Trophoblast cell (in vitro differentiated cells and primary cell): ENCODE results near the gene GAS2.

ENCODE experiments used
- DNase-seq, 2 donors: peaks; one replicate each; pipeline ENCODE4 v3.0.0-alpha.2; 2016
- H2AFZ ChIP-seq: 2 replicates; pipeline ENCODE4 v1.6.1; 2013; ENCODE audit warnings: low read length, moderate library complexity, mild to moderate bottlenecking; ENCODE audit not compliant: insufficient read depth, poor library complexity
- H2AK5ac ChIP-seq: 2 replicates; pipeline ENCODE4 v1.6.1; 2013; ENCODE audit warnings: mild to moderate bottlenecking, low read length
- H2BK120ac ChIP-seq: 2 replicates; pipeline ENCODE4 v1.6.1; 2013; ENCODE audit warnings: low read length, mild to moderate bottlenecking, moderate library complexity; ENCODE audit not compliant: insufficient read depth, poor library complexity
- H2BK12ac ChIP-seq: 2 replicates; pipeline ENCODE4 v1.6.1; 2013; ENCODE audit warnings: mild to moderate bottlenecking, low read length, moderate library complexity
- H2BK5ac ChIP-seq: 2 replicates; pipeline ENCODE4 v1.6.1; 2013; ENCODE audit warnings: low read length, low read depth, moderate library complexity, mild to moderate bottlenecking; ENCODE audit not compliant: poor library complexity
- H3K14ac ChIP-seq: 2 replicates; pipeline ENCODE4 v1.6.1; 2013; ENCODE audit warnings: mild to moderate bottlenecking, low read length
- H3K18ac ChIP-seq: 2 replicates; pipeline ENCODE4 v1.6.1; 2013; ENCODE audit warnings: mild to moderate bottlenecking, low read length
- H3K23ac ChIP-seq: 2 replicates; pipeline ENCODE4 v1.6.1; 2013; ENCODE audit warnings: low read length
- H3K27ac ChIP-seq: 2 replicates; pipeline ENCODE4 v1.5.1; 2013; ENCODE audit warnings: low read depth, mild to moderate bottlenecking, inconsistent platforms, low read length, moderate library complexity
- H3K27me3 ChIP-seq: 2 replicates; pipeline ENCODE4 v1.6.1; 2013; ENCODE audit warnings: inconsistent platforms, mild to moderate bottlenecking, low read length, moderate library complexity; ENCODE audit not compliant: insufficient read depth
- H3K36me3 ChIP-seq, 2 experiments: 1 replicate in 1 of 2; 2 replicates in 1 of 2; pipeline ENCODE4 v1.6.1; 2013; ENCODE audit warnings: low read length in 2 of 2, mild to moderate bottlenecking in 2 of 2, moderate library complexity in 1 of 2; ENCODE audit not compliant: insufficient read depth in 2 of 2, control insufficient read depth in 1 of 2
- H3K4ac ChIP-seq: 2 replicates; pipeline ENCODE4 v1.6.1; 2013; ENCODE audit warnings: low read depth, mild to moderate bottlenecking, low read length, moderate library complexity
- H3K4me1 ChIP-seq, 2 experiments: 1 replicate in 1 of 2; 2 replicates in 1 of 2; pipeline ENCODE4 v1.6.1; 2013; ENCODE audit warnings: low read length in 2 of 2, mild to moderate bottlenecking in 2 of 2, moderate library complexity in 1 of 2; ENCODE audit not compliant: insufficient read depth in 2 of 2, control insufficient read depth in 1 of 2
- H3K4me2 ChIP-seq: 2 replicates; pipeline ENCODE4 v1.6.1; 2013; ENCODE audit warnings: inconsistent platforms, mild to moderate bottlenecking, low read length, moderate library complexity
- H3K4me3 ChIP-seq: 2 replicates; pipeline ENCODE4 v1.5.1; 2013; ENCODE audit warnings: mild to moderate bottlenecking, low read depth, low read length, inconsistent platforms
- H3K79me1 ChIP-seq: one replicate; pipeline ENCODE4 v1.6.1; 2013; ENCODE audit warnings: low read length
- H3K79me2 ChIP-seq: 2 replicates; pipeline ENCODE4 v1.6.1; 2013; ENCODE audit warnings: low read length, mild to moderate bottlenecking; ENCODE audit not compliant: control insufficient read depth, insufficient read depth, poor library complexity
- H3K9ac ChIP-seq: 2 replicates; pipeline ENCODE4 v1.6.1; 2013; ENCODE audit warnings: mild to moderate bottlenecking, low read length
- H3K9me3 ChIP-seq: 2 replicates; pipeline ENCODE4 v1.6.1; 2013; ENCODE audit warnings: low read depth, mild to moderate bottlenecking, control low read depth, inconsistent platforms, low read length; ENCODE audit not compliant: insufficient read depth
- H4K12ac ChIP-seq: 2 replicates; pipeline ENCODE4 v1.6.1; 2013; ENCODE audit warnings: low read depth, mild to moderate bottlenecking, low read length, moderate library complexity
- H4K8ac ChIP-seq: 2 replicates; pipeline ENCODE4 v1.6.1; 2013; ENCODE audit warnings: low read depth, mild to moderate bottlenecking, low read length, moderate library complexity
- H4K91ac ChIP-seq: one replicate; pipeline ENCODE4 v1.6.1; 2013; ENCODE audit warnings: low read depth, mild to moderate bottlenecking, low read length, moderate library complexity
- WGBS: extraction: QIAGEN DNeasy Blood & Tissue Kit; methylation state at CpG from one replicate; pipeline ENCODE4 v1.1.7; 2013; ENCODE audit warnings: missing lambda C conversion rate; ENCODE audit not compliant: insufficient read length, insufficient coverage; ENCODE audit errors: extremely low coverage; 5-methylcytosine and 5-hydroxymethylcytosine counted together

GAS2 gene

DNA sequence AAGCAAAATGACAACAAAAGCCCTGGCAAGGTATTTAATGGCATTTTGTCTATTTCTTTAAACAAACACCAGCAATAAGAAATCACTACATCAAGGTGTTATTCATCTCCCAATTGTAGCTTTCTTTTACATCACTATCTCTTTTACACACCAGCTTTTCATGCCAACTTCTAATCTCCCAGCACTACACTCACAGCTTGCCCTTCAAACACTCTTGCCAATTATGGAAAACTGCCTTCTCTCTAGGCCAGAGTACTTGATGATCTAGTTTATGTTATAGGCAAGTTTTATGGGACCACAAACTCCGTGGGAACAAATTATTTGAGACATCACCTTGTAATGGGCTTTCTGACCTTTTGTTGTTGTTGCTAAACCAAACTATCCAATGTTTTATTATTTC, 101.9 kb downstream of the GAS2 start:
- no peak overlapping the region for H3K27ac ChIP-seq

DNA sequence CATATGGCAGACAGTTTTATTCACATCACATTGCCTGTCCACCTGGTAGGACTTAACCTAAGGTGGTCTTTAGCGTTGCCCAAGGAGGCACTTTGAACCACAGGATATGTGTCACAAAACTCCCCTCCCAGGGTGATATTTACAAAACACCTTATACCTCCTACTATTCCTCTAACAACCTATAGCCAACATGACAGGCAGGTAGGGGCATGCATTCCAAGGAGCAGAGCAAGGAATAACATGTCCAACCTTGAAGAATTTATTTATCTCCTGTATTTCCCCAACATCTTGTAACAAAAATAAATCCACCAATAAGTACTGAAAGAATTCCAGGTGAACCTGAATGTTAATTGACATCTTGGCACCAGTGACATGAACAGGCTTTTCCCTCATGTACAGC, 102.7 kb downstream of the GAS2 start:
- Histone ChIP-seq H3K23ac (peak overlapping the region; percentile 66), H3K4ac (no peak overlapping the region), H4K12ac (no peak overlapping the region), H3K27ac (no peak overlapping the region), H3K36me3 (no peaks in the 10 kb centered on the region), H3K9me3 (no peaks in the 10 kb centered on the region), H4K91ac (no peak overlapping the region), H2BK120ac (no peak overlapping the region), H3K79me1 (no peaks in the 10 kb centered on the region), H3K18ac (no peak overlapping the region), H3K4me1 (no peaks in the 10 kb centered on the region), H2BK12ac (no peak overlapping the region), H2AFZ (no peak overlapping the region), H3K9ac (no peak overlapping the region), H2BK5ac (no peak overlapping the region), H4K8ac (no peak overlapping the region), H3K27me3 (no peaks in the 10 kb centered on the region), H3K14ac (no peak overlapping the region), H3K79me2 (no peaks in the 10 kb centered on the region), H2AK5ac (no peak overlapping the region), H3K4me2 (no peak overlapping the region), H3K4me3 (no peak overlapping the region)
- DNase-seq = no peak
- no CpG with 5 or more reads among the region's 1 CpG for WGBS

More for the DNA sequence above, 101.9 kb downstream of the GAS2 start:
- H3K4me3 ChIP-seq = no peak overlapping the region
- H3K18ac ChIP-seq = no peak overlapping the region
- no peak overlapping the region for H3K4me2 ChIP-seq
- H4K8ac ChIP-seq = no peak overlapping the region
- no peak overlapping the region for H4K91ac ChIP-seq
- no peak overlapping the region for H2BK12ac ChIP-seq
- no peak overlapping the region for H2BK120ac ChIP-seq
- no peak for DNase-seq
- H4K12ac ChIP-seq = no peak overlapping the region
- H3K36me3 ChIP-seq = no peaks in the 10 kb centered on the region
- H3K27me3 ChIP-seq = no peaks in the 10 kb centered on the region
- H3K4me1 ChIP-seq = no peaks in the 10 kb centered on the region
- H3K23ac ChIP-seq = no peak overlapping the region
- H3K79me1 ChIP-seq = no peaks in the 10 kb centered on the region
- no peak overlapping the region for H2AK5ac ChIP-seq
- no peak overlapping the region for H3K14ac ChIP-seq
- H3K9me3 ChIP-seq = no peaks in the 10 kb centered on the region
- no peak overlapping the region for H2AFZ ChIP-seq
- WGBS = no CpG with 5 or more reads among the region's 1 CpG
- no peak overlapping the region for H2BK5ac ChIP-seq
- H3K4ac ChIP-seq = no peak overlapping the region
- H3K9ac ChIP-seq = no peak overlapping the region
- H3K79me2 ChIP-seq = no peaks in the 10 kb centered on the region

DNA sequence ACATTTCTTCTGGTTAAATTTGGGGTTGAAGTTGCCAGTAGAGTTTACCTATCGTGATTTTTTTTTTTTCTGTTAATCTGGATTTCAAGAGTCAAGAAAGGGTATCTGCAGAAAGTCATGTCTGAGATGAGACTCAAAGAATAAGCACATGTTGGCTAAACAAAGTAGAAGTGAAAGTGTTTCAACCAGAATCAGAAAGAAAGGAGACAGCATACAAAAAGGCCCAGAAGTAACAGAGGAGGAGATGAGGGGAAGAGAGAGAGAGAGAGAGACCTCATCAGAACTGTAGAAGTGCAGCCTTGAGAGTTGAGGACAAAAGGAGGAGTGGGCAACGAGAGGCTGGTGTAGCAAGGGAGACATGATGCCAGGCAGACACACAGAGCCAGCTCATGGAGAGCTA, 108.3 kb downstream of the GAS2 start:
- H3K36me3 ChIP-seq = no peaks in the 10 kb centered on the region
- H2AK5ac ChIP-seq = no peak overlapping the region
- no peak overlapping the region for H3K18ac ChIP-seq
- H3K4me1 ChIP-seq = no peaks in the 10 kb centered on the region
- no peak overlapping the region for H4K12ac ChIP-seq
- H3K4me2 ChIP-seq = no peak overlapping the region
- no peaks in the 10 kb centered on the region for H3K27me3 ChIP-seq
- no peak for DNase-seq
- H3K14ac ChIP-seq = no peak overlapping the region
- no peak overlapping the region for H3K4ac ChIP-seq
- no peak overlapping the region for H2BK120ac ChIP-seq
- H3K9ac ChIP-seq = no peak overlapping the region
- H3K79me2 ChIP-seq = no peaks in the 10 kb centered on the region
- no peak overlapping the region for H4K91ac ChIP-seq
- no peak overlapping the region for H2BK12ac ChIP-seq
- no peak overlapping the region for H2AFZ ChIP-seq
- H3K4me3 ChIP-seq = no peak overlapping the region
- H2BK5ac ChIP-seq = no peak overlapping the region
- H4K8ac ChIP-seq = no peak overlapping the region
- H3K9me3 ChIP-seq = no peaks in the 10 kb centered on the region
- WGBS = no CpG with 5 or more reads among the region's 2 CpGs
- H3K27ac ChIP-seq = no peak overlapping the region
- H3K79me1 ChIP-seq = no peaks in the 10 kb centered on the region
- no peak overlapping the region for H3K23ac ChIP-seq

DNA sequence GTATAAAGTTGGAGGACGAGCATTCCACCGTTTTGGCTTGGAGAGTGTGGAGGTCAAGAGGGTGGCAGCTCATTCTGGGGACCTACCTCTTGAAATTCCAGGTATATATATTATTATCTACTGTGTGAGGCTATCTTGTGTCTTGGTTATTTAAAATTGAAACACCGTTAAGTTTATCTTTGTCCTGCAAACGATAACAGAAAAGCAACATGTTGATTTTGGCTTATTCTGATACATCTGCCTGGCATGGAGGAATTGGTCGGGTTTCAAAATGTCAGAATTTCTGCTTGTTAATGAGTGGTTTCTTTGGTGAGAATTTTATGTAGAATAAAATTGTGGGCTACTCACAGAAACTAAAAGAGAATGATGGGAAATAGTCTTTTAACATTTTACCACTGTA, 108.8 kb downstream of the GAS2 start:
- no peak for DNase-seq
- Histone ChIP-seq H3K23ac (no peak overlapping the region), H3K4me1 (no peaks in the 10 kb centered on the region), H2BK12ac (no peak overlapping the region), H3K79me2 (no peaks in the 10 kb centered on the region), H3K9ac (no peak overlapping the region), H2AK5ac (no peak overlapping the region), H2BK5ac (no peak overlapping the region), H3K18ac (no peak overlapping the region), H2AFZ (no peak overlapping the region), H3K79me1 (no peaks in the 10 kb centered on the region), H3K36me3 (no peaks in the 10 kb centered on the region), H3K14ac (no peak overlapping the region), H2BK120ac (no peak overlapping the region), H3K4me2 (no peak overlapping the region), H4K91ac (no peak overlapping the region), H4K12ac (no peak overlapping the region), H3K4ac (no peak overlapping the region), H3K27me3 (no peaks in the 10 kb centered on the region), H3K27ac (no peak overlapping the region), H4K8ac (no peak overlapping the region), H3K9me3 (no peaks in the 10 kb centered on the region), H3K4me3 (no peak overlapping the region)
- WGBS = 100% methylated on average over 1 of the region's 5 CpGs

DNA sequence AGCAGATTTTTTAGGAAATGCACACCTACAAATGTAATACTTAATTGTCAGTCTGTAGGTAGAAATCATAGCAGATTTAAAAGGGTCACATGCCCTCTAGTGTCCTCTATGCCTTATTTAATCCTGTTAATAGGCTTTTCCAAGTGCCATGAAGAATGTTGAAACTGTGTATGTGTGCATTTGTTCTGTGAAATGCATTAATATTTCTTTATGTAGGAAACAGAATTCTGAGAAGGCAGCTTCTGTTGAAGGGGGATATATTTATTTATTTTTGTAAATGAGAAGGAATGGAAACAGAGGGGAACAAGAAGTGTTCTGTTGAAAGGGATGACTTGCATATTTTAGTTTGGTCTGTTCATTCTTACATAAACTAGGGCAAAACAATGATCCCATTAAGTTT, 112.2 kb downstream of the GAS2 start:
- Histone ChIP-seq H2BK12ac (no peak overlapping the region), H2BK5ac (no peak overlapping the region), H4K91ac (no peak overlapping the region), H3K4ac (no peak overlapping the region), H4K12ac (no peak overlapping the region), H3K27ac (no peak overlapping the region), H3K4me3 (no peak overlapping the region), H3K4me1 (no peaks in the 10 kb centered on the region), H3K4me2 (no peak overlapping the region), H3K14ac (no peak overlapping the region), H3K23ac (no peak overlapping the region), H2BK120ac (no peak overlapping the region), H2AK5ac (no peak overlapping the region), H3K79me1 (no peaks in the 10 kb centered on the region), H4K8ac (no peak overlapping the region), H3K79me2 (no peaks in the 10 kb centered on the region), H3K36me3 (no peaks in the 10 kb centered on the region), H2AFZ (no peak overlapping the region), H3K9me3 (no peaks in the 10 kb centered on the region), H3K18ac (no peak overlapping the region), H3K9ac (no peak overlapping the region), H3K27me3 (no peaks in the 10 kb centered on the region)
- no peak for DNase-seq
